Measurements from ENCODE around the gene ATF7.
"Not testable (repeated sequence)": the region's sequence is repeated elsewhere in the genome, so short reads cannot be mapped to it uniquely, and the experiment has no call there.

ATF7 gene

GRCh38 chr12:53627919-53628318, 1.7 kb upstream of the ATF7 start:
- no peak for DNase-seq (ENCODE audit: low read depth in 2 of 2)

- no peak for DNase-seq (ENCODE audit: low read depth in 2 of 2)
These were observed 554 bp upstream of the ATF7 start for GRCh38 chr12:53626702-53627169.

- no peak for DNase-seq (ENCODE audit: low read depth in 2 of 2)
These were observed 723 bp downstream of the ATF7 start for GRCh38 chr12:53625373-53625945.

DNA sequence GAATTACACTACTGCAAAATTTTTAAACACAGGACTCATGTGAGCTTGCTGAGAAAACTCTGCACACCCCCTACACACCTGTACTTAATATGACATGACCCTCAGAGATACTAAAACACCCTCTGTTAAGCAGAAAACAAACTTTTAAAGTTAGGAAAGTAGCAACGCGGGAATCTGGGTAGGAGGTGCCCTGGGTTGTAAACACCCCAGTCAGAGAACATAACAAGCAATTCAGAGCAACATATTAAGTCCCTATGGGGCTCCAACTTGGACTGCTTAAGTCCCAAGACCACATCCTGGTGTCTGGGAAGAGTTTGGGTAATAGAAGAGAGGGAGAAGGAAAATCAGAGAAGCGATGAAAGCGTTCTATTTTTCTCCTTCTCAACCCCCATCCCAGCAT, 1.2 kb downstream of the ATF7 start:
- no peak for DNase-seq (ENCODE audit: low read depth in 2 of 2)

DNA sequence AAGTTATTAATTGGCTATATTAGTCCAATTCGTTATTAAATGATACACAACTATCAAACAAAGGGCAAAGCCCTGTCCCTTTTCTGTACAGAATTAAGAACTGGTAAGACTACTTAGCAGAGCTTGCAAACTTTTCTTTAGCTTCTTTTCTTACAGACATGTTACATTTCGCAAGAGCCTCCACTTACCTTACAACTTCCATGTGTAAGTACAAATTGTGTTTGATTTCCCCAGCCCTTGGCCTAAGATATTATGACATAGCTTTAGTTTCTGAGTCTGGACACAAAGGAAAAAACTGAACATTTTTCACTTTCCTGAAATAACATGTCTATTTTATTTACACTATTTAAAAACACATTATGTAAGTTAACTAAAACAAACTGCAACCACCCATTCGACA, 1.7 kb downstream of the ATF7 start:
- no peak for DNase-seq (ENCODE audit: low read depth in 2 of 2)

- no peak for DNase-seq (ENCODE audit: low read depth in 2 of 2)
These were observed 2.4 kb downstream of the ATF7 start for GRCh38 chr12:53623548-53624385.

GRCh38 chr12:53622724-53623123, 3.5 kb downstream of the ATF7 start:
- no peak for DNase-seq (ENCODE audit: low read depth in 2 of 2)

- DNase-seq (ENCODE audit: low read depth in 2 of 2): no peak
These were observed 7.9 kb downstream of the ATF7 start for GRCh38 chr12:53618275-53618674.

DNA sequence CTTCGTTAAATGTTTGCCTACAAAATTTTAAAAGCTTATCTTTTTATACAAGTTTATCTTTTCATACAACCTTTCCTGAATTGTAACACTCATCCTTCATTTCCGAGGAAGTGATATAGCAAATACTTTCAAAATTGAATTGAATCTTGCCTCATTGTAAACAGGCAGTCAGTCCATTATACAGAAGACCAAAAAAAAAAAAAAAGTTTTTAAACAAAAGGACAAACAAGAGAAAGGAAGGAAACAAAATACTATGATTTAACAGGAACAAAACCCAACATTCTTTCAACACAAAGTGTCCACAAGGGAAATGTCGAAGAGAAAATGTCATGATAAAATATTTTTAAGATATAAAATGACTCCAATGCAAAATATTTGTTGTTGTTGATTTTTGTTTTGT, 8.5 kb downstream of the ATF7 start:
- no peak for DNase-seq (ENCODE audit: low read depth in 2 of 2)

DNA sequence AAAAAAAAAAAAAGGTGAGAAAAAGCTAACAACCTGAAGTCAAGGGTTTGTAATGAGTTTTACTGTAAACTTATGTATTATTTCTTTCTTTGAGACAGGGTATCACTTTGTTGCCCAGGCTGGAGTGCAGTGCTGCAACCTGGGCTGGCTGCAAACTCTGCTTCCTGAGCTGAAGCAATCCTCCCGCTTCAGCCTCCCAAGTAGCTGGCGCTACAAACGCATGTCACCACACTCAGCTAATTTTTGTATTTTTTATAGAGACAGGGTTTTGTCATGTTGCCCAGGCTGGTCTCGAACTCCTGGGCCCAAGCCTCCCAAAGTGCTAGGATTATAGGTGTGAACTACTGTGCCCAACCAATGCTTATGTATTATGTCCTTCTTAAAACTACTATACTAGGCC, 9.2 kb downstream of the ATF7 start:
- DNase-seq (ENCODE audit: low read depth in 2 of 2): no peak

DNA sequence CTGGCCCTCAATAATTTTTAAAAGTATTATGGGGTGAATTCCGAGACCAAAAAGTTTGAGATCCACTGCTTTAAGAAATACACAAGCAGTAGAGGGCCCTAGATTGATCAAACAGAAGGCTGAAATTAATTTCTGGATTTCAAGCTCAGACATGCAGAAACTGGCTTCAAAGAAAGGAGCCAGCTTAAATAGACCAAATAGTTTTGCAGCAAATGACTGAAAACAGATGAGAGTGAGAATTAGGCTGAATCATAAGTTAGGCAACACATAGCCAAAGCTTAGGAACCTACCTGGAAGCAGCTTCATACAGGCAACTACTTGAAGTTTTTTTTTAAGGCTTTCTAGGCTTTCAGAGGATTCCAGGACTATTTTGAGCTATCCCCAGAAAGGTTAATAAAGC, 12.4 kb downstream of the ATF7 start:
- no peak for DNase-seq (ENCODE audit: low read depth in 2 of 2)

DNA sequence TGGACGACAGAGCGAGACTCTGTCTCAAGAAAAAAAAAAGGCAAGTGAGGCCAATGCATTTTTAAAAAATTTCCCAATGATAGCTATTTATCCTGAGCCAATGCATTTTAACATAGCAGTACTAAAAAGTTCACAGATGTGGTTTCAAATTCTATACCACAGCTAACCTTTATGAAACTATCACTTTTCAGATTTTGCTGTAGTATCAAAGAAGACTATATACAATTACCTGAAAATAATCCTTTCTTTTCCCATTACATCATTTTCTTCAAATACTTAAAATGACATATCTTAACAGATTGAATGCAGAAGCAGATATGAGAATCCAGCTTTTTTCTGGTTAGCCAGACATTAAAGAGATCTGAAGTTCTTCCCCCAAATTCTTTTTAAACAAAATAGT, 13.2 kb downstream of the ATF7 start:
- DNase-seq (ENCODE audit: low read depth in 2 of 2): no peak

DNA sequence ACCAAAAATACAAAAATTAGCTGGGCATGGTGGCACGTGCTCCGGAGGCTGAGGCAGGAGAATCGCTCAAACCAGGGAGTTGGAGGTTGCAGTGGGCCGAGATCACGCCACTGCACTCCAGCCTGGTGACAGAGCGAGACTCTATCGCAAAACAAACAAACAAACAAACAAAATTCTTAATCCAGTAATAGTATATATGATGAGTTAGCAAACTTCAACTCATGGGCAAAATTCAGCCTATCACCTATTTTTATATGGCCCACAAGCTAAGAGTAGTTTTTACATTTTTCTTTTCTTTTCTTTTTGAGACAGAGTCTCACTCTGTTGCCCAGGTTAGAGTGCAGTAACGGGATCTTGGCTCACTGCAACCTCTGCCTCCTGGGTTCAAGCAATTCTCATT, 14.9 kb downstream of the ATF7 start:
- no peak for DNase-seq (ENCODE audit: low read depth in 2 of 2)

GRCh38 chr12:53606688-53607087, 19.5 kb downstream of the ATF7 start:
- DNase-seq (ENCODE audit: low read depth in 2 of 2): not testable (repeated sequence)

GRCh38 chr12:53604581-53604980, 21.6 kb downstream of the ATF7 start:
- no peak for DNase-seq (ENCODE audit: low read depth in 2 of 2)

- DNase-seq (ENCODE audit: low read depth in 2 of 2): no peak
These were observed 22.4 kb downstream of the ATF7 start for GRCh38 chr12:53603804-53604203.

DNA sequence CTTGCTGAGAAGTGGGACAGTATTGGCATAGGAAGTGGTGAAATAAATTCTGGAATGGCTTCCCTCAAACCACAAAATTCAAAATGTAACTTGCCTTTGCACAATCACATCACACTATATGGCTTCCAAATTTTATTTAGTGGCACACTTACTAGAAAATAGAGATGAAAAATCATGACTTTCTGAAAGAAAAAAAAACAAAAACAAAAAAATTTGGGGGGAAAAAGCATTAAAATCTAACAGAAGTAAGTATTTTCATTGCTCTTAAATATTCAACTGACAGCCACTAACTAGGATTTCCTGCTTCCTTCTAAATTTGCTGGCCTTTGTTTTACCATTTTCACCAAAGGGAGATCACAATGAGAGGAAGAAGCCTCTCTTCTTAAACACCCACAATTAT, 23.0 kb downstream of the ATF7 start:
- no peak for DNase-seq (ENCODE audit: low read depth in 2 of 2)

- no peak for DNase-seq (ENCODE audit: low read depth in 2 of 2)
These were observed 23.9 kb downstream of the ATF7 start for GRCh38 chr12:53602176-53602864.

GRCh38 chr12:53601296-53601847, 24.8 kb downstream of the ATF7 start:
- no peak for DNase-seq (ENCODE audit: low read depth in 2 of 2)

DNA sequence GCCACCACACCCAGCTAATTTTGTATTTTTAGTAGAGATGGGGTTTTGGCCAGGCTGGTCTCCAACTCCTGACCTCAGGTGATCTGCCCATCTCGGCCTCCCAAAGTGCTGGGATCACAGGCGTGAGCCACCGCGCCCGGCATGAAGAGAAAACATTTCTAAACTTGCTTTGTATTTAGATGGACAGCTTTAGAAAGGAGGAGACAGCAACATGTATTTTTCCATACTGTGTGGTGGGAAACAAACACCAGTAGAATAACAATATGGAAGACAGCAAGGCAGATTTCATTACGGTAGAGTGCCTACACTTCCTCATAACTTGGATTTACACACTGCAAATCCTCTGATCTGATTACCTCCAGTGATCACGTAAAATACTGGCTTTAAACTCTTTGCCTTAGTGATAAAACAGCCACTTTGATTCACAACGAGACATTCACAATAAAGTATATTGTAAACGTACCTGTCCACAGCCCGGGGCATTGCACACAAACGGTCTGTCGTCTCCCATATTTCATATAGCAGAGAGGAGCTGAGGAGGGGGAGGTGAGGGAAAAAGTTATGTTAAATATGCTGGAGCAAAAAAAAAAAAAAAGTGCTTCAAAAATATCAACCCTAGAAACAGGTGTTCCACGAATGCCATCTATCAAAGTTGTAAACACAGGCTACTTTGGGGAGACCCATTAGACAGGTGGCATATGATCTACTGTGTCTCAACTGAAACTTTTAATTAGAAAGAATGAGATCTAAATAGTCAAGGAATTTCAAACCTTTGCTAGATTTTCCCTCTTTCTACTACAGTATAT, 25.5 kb downstream of the ATF7 start:
- DNase-seq (ENCODE audit: low read depth in 2 of 2): no peak

- no peak for DNase-seq (ENCODE audit: low read depth in 2 of 2)
These were observed 26.6 kb downstream of the ATF7 start for GRCh38 chr12:53599579-53599978.

GRCh38 chr12:53598971-53599370, 27.2 kb downstream of the ATF7 start:
- DNase-seq (ENCODE audit: low read depth in 2 of 2): not testable (repeated sequence)
